HG03520 (cell line): ENCODE data around the gene ZNF485.
"Not testable (repeated sequence)": the region's sequence is repeated elsewhere in the genome, so short reads cannot be mapped to it uniquely, and the experiment has no call there.

Source experiments
- ATAC-seq: cut with Tn5 transposase; IDR thresholded peaks from one replicate; pipeline ENCODE4 v1.9.1; 2021; ENCODE audit warnings: mild to moderate bottlenecking, moderate library complexity; ENCODE audit not compliant: unreplicated experiment

Gene ZNF485

DNA sequence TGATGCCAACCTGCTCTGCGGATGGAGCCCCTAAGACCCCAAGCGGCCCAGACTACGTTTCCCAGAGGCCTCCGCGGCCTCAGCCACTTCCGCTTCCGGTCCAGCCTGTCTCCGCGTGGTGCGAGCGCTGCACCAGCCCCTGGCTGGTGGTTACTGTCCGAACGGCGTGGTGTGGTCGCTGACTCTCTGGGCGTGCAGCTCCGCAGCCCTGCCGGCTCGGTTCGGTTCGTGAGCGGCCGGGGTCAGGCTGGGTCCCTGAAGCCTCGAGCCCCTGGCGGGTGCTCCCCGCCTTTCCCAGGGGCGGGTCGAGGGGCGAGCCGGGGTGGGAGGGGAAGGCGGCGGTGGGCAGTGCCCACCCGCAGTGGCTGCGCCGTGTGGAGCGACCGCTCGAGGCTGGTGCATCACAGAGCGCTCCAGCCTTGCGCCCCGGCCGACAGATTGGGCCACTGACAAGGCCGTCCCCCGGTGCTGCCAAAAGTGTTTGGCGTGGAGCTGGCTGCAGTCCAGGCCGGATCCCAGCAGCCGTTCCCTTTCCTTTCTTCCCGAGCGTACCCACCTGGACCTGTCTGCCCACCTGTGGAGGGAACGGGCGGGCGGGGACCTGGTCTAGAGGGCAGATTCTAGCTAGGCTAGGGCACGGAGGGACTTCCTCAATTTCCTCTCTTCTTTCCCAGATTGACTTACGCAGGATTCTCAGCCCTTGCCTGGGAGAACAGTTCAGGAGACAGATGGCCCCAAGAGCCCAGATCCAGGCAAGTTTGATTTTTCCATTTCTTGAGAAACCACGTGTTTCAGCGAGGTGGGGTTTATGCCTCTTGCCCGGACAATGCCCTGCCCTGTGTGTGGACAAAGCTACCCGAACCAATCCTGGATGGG, at the start of gene ZNF485:
ZNF485 (plus strand) TSS at position 116 of the 876 bp plus-strand sequence; CDS start at position 729, 613 bp downstream.
- ATAC-seq: peak; percentile 96

- ATAC-seq: no peak
Measured at GRCh38 chr10:43557214-43557613, 49.0 kb upstream of the ZNF485 start.

GRCh38 chr10:43569681-43570080, 36.6 kb upstream of the ZNF485 start:
- no peak for ATAC-seq

DNA sequence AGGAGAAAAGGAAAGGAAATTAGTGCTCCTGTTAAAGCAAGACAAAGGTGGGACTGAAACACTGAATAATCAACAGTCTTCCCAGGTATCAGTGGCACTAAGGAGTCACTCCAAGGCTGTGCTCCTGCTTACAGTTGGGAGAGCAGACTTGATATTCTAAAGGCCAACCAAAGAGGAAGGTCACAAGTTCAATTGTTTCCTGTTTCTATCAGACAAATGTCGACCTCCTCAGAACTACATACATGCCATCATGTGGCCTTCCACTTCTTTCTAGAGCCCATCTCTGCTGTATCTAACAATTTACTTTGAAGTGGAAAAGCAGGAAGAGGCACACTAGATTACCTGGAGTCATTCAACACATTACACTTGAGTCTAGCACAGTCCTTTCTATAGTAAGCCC, 35.3 kb upstream of the ZNF485 start:
- ATAC-seq: no peak

GRCh38 chr10:43573250-43574000, 32.8 kb upstream of the ZNF485 start:
- no peak for ATAC-seq

GRCh38 chr10:43574001-43574892, 32.0 kb upstream of the ZNF485 start, which contains the start of gene ZNF239:
Gene ZNF239, minus strand, starts transcription at chr10:43574616. Its CDS starts 16,537 bp downstream, at chr10:43558079.
- peak; percentile 92 for ATAC-seq

DNA sequence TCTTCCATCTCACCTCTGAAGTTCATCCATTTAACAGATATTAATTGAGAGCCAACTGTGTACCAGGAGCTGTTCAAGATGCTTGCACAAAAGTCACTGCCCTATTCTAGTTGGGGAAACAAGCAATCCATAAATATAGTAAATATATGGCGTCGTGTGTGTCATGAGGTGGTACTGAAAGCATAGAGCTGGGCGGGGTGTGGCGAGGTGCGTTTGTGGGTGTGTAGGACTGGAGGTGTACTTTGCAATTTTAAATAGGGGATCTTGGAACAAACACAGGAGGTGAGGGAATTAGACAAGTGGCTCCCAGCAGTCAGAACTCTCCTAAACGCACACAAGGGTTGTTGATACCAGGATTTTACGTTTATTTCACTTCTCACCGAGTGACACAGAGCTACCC, 31.3 kb upstream of the ZNF485 start:
- ATAC-seq: no peak

DNA sequence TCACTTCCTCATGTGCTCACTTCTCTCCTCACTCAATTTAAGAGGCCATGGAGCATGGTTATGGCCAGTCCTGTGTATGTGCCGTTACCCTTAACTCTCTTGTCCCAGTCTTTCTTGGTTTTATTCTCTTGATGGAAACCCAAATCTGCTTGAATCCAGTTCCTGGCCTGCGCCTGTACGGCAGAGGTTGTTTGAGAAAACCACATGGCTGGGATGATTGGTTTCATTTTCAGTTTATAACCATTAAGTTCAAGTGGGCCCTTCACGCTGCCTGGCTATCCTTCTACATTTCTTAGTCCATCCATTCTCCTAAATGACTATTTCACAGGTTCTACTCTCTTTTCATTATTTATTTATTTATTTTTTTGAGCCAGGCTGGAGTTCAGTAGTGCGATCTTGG, 30.2 kb upstream of the ZNF485 start:
- no peak for ATAC-seq

GRCh38 chr10:43576580-43576979, 29.7 kb upstream of the ZNF485 start:
- no peak for ATAC-seq

- no peak for ATAC-seq
Measured at GRCh38 chr10:43584051-43584450, 22.2 kb upstream of the ZNF485 start.

- ATAC-seq: no peak
Measured at GRCh38 chr10:43585046-43585445, 21.2 kb upstream of the ZNF485 start.

- ATAC-seq: no peak
Measured at GRCh38 chr10:43585981-43586729, 20.1 kb upstream of the ZNF485 start.

- ATAC-seq: not testable (repeated sequence)
Measured at GRCh38 chr10:43586730-43587115, 19.5 kb upstream of the ZNF485 start.

DNA sequence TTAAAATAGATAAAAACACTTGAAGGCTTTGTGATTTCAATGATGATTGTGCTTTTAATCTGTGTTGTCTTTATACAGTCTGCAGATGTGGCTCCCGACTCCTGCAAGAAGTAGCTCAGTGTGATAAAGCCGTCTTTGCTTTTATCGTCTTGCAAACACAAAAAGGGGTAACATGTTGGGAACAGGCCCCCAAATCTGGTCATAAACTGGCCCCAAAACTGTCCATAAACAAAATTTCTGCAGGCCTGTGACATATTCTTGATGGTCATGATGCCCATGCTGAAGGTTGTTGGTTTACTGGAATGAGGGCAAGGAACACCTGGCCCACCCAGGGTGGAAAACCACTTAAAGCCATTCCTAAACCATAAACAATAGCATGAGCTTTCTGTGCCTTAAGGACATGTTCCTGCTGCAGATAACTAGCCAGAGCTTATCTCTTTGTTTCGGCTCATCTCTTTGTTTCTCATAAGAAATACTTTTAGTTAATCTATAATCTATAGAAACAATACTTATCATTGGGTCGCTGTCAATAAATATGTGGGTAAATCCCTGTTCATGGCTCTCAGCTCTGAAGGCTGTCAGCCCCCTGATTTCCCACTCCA, 14.8 kb upstream of the ZNF485 start:
- ATAC-seq: no peak

DNA sequence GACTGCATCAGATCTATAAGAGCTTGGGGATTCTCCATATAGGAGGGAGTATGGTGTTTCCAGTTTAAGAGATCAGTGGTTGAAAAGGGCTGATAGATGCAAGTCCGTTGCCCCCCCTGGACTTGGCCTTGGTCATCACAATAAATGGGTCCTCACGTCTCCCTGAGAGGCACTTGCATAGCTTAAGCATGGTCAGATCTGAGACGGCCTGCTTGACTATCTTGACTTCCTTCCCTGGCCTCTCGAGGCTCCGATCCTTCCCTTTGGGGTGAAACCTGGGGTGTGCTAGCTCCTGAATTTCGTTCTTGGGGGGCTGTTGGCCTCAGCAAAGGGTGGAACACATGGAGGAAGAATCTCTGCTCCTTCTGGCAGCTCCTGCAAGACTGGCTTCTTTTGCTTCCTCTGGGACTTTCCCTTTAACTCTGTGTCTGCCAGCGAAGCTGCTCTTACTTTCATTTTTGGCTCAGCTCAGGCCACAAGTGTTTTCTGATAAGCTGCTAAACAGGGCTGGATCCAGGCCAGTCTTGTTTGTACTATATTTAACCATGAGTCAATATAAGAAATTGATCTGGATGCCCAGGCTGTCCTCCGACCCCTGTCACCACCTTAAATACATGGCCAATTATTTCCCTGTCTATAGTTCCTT, 11.2 kb upstream of the ZNF485 start:
- peak; percentile 97 for ATAC-seq

- peak; percentile 24 for ATAC-seq
Measured at GRCh38 chr10:43595739-43596298, 10.4 kb upstream of the ZNF485 start.

DNA sequence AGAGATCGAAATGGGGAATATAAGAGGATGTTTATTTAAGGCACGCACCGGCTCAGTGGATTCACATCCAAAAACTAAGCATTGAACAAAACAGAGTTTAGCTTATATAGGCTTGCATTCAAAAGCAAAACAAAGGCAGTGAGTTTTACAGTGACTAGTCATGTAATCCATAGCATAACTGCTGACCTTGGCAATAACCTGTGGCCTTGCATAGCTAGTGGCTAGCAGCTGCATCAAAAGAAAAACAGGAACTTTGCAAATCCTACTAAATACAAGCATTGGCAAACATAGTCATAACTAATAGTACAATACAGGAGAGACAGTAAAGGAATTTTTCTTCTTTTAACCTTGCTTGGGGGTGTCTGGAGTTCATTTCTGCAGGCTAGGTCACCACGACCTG, 9.7 kb upstream of the ZNF485 start:
- no peak for ATAC-seq

- ATAC-seq: no peak
Measured at GRCh38 chr10:43598446-43598845, 7.8 kb upstream of the ZNF485 start.

DNA sequence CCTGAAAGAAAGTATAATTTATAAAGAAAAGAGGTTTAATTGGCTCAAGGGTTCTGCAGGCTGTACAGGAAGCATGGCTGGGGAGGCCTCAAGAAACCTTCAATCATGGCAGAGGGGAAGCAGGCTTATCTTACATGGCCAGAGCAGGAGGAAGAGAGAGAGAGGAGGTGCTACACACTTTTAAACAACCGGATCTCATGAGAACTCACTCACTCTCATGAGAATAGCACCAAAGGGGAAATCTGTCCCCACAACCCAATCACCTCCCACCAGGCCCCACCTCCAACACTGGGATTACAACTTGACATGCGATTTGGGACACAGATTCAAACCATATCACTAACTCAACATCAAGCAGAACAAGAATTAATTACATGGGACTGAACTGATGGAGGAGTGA, 6.9 kb upstream of the ZNF485 start:
- ATAC-seq: no peak
